ENCODE results near the gene UBE3C.

- no peak for TF ChIP-seq POLR2A (IDR thresholded peaks at IDR 0.05; ENCODE audit: extremely low read depth, insufficient read length)
- no peak for TF ChIP-seq CTCF (IDR thresholded peaks at IDR 0.05; ENCODE audit: low read depth, low read length)
These were observed 13.1 kb upstream of the UBE3C start for GRCh38 chr7:157125376-157126223.
